ENCODE measurements around the gene OSGIN1. TPM values are rescaled to one million over a fixed set of nuclear protein-coding genes. Genes with fewer than 3 reads are reported as not detected.

OSGIN1 gene
- total RNA-seq, 1 donor from 2014 or later = 0.31 TPM

- DNase-seq (ENCODE audit: low spot score) = no peak
- no peak overlapping the region for H3K4me3 Mint-ChIP-seq (ENCODE audit: unreplicated experiment)
- no peak overlapping the region for H3K27ac Mint-ChIP-seq (ENCODE audit: unreplicated experiment)
- TF ChIP-seq CTCF (IDR thresholded peaks at IDR 0.05; ENCODE audit: unreplicated experiment) = no peak
- H3K9me3 Mint-ChIP-seq (ENCODE audit: unreplicated experiment) = no peaks in the 10 kb centered on the region
- H3K4me1 Mint-ChIP-seq (ENCODE audit: unreplicated experiment) = no peaks in the 10 kb centered on the region
- H3K36me3 Mint-ChIP-seq (ENCODE audit: low read depth, unreplicated experiment) = peaks cover 10% of the 10 kb centered on the region
- peaks cover 5% of the 10 kb centered on the region for H3K27me3 Mint-ChIP-seq (ENCODE audit: unreplicated experiment)
Measured at GRCh38 chr16:83977056-83977815, 24.2 kb downstream of the OSGIN1 start.

GRCh38 chr16:83978401-83978904 lies 25.4 kb downstream of the OSGIN1 start:
- Mint-ChIP-seq H3K27ac (ENCODE audit: unreplicated experiment) (no peak overlapping the region), H3K27me3 (ENCODE audit: unreplicated experiment) (peaks cover 5% of the 10 kb centered on the region), H3K36me3 (ENCODE audit: low read depth, unreplicated experiment) (peaks cover 10% of the 10 kb centered on the region), H3K4me3 (ENCODE audit: unreplicated experiment) (peak overlapping the region; percentile 38), H3K9me3 (ENCODE audit: unreplicated experiment) (no peaks in the 10 kb centered on the region), H3K4me1 (ENCODE audit: unreplicated experiment) (no peaks in the 10 kb centered on the region)
- DNase-seq (ENCODE audit: low spot score) = no peak
- TF ChIP-seq CTCF (IDR thresholded peaks at IDR 0.05; ENCODE audit: unreplicated experiment) = no peak

GRCh38 chr16:83979441-83979840 lies 26.4 kb downstream of the OSGIN1 start:
- no peak overlapping the region for H3K27ac Mint-ChIP-seq (ENCODE audit: unreplicated experiment)
- H3K27me3 Mint-ChIP-seq (ENCODE audit: unreplicated experiment) = peaks cover 3% of the 10 kb centered on the region
- no peak overlapping the region for H3K4me3 Mint-ChIP-seq (ENCODE audit: unreplicated experiment)
- no peak for DNase-seq (ENCODE audit: low spot score)
- TF ChIP-seq CTCF (IDR thresholded peaks at IDR 0.05; ENCODE audit: unreplicated experiment) = no peak
- no peaks in the 10 kb centered on the region for H3K4me1 Mint-ChIP-seq (ENCODE audit: unreplicated experiment)
- H3K9me3 Mint-ChIP-seq (ENCODE audit: unreplicated experiment) = no peaks in the 10 kb centered on the region
- peaks cover 10% of the 10 kb centered on the region for H3K36me3 Mint-ChIP-seq (ENCODE audit: low read depth, unreplicated experiment)

GRCh38 chr16:83980794-83981193 lies 27.8 kb downstream of the OSGIN1 start:
- Mint-ChIP-seq H3K27ac (ENCODE audit: unreplicated experiment) (no peak overlapping the region), H3K9me3 (ENCODE audit: unreplicated experiment) (no peaks in the 10 kb centered on the region), H3K4me1 (ENCODE audit: unreplicated experiment) (no peaks in the 10 kb centered on the region), H3K4me3 (ENCODE audit: unreplicated experiment) (no peak overlapping the region), H3K27me3 (ENCODE audit: unreplicated experiment) (peaks cover 3% of the 10 kb centered on the region), H3K36me3 (ENCODE audit: low read depth, unreplicated experiment) (peaks cover 10% of the 10 kb centered on the region)
- no peak for TF ChIP-seq CTCF (IDR thresholded peaks at IDR 0.05; ENCODE audit: unreplicated experiment)
- no peak for DNase-seq (ENCODE audit: low spot score)

GRCh38 chr16:83981799-83982198 lies 28.8 kb downstream of the OSGIN1 start:
- Mint-ChIP-seq H3K9me3 (ENCODE audit: unreplicated experiment) (no peaks in the 10 kb centered on the region), H3K4me3 (ENCODE audit: unreplicated experiment) (no peak overlapping the region), H3K27ac (ENCODE audit: unreplicated experiment) (no peak overlapping the region), H3K4me1 (ENCODE audit: unreplicated experiment) (no peaks in the 10 kb centered on the region), H3K27me3 (ENCODE audit: unreplicated experiment) (peaks cover 3% of the 10 kb centered on the region), H3K36me3 (ENCODE audit: low read depth, unreplicated experiment) (peaks cover 6% of the 10 kb centered on the region)
- no peak for TF ChIP-seq CTCF (IDR thresholded peaks at IDR 0.05; ENCODE audit: unreplicated experiment)
- no peak for DNase-seq (ENCODE audit: low spot score)
